HG02588 (cell line): Measurements from ENCODE around the gene GBX2.

Source experiments
- ATAC-seq: cut with Tn5 transposase; IDR thresholded peaks from one replicate; pipeline ENCODE4 v1.9.1; 2021; ENCODE audit warnings: mild to moderate bottlenecking, moderate library complexity; ENCODE audit not compliant: unreplicated experiment

GBX2 gene

GRCh38 chr2:236184701-236185100 is 16.5 kb upstream of the GBX2 start:
- no peak for ATAC-seq

- no peak for ATAC-seq
Observed at GRCh38 chr2:236180831-236181453, 12.8 kb upstream of the GBX2 start.

- no peak for ATAC-seq
Observed at GRCh38 chr2:236180076-236180816, 12.1 kb upstream of the GBX2 start.

GRCh38 chr2:236179236-236180075 is 11.3 kb upstream of the GBX2 start:
- no peak for ATAC-seq

- no peak for ATAC-seq
Observed at GRCh38 chr2:236178890-236179235, 10.7 kb upstream of the GBX2 start.

- no peak for ATAC-seq
Observed at GRCh38 chr2:236177967-236178889, 10.0 kb upstream of the GBX2 start.

- ATAC-seq, result no peak
Observed at GRCh38 chr2:236177604-236177966, 9.4 kb upstream of the GBX2 start.

GRCh38 chr2:236176951-236177350 is 8.8 kb upstream of the GBX2 start:
- ATAC-seq, result no peak

- ATAC-seq, result no peak
Observed at GRCh38 chr2:236176417-236176816, 8.2 kb upstream of the GBX2 start.

GRCh38 chr2:236175548-236176150 is 7.5 kb upstream of the GBX2 start:
- no peak for ATAC-seq

GRCh38 chr2:236173729-236174607 is 5.8 kb upstream of the GBX2 start:
- no peak for ATAC-seq

GRCh38 chr2:236173036-236173728 is 5.0 kb upstream of the GBX2 start:
- no peak for ATAC-seq

- no peak for ATAC-seq
Observed at GRCh38 chr2:236172255-236173035, 4.3 kb upstream of the GBX2 start.

GRCh38 chr2:236171680-236172254 is 3.6 kb upstream of the GBX2 start:
- no peak for ATAC-seq

GRCh38 chr2:236171181-236171679 is 3.0 kb upstream of the GBX2 start:
- no peak for ATAC-seq

- ATAC-seq, result no peak
Observed at GRCh38 chr2:236170590-236171165, 2.5 kb upstream of the GBX2 start.
